T1000 (cell line): ENCODE results near the gene CRYZL1.
A peak's percentile ranks its signal among the peaks of the same experiment; 100 is the strongest.

ENCODE experiments used
- DNase-seq: peaks from one replicate; lab custom pipeline; 2025; ENCODE audit warnings: mixed read lengths; lab: John Stamatoyannopoulos, UW

The CRYZL1 gene

GRCh38 chr21:33560965-33561364 is 80.6 kb downstream of the CRYZL1 start:
- DNase-seq, result no peak

DNA sequence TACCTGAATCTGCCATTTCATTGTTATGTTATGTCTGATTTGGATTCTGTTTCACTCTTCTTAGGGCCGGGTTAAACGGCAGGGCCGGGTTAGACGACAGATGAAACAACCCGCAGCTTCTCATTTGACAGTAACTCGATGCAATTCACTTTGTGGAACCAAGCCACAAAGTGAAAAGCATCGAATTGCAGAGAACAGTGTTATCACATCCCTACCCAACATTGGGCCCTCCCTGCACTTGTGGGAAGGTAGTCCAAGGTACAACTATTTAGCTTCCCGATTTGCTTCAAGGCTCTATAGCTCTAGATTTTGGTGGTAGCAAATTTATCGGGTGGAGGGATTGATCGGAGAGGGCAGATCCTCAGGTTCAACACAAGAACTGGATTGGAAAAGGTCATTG is 81.7 kb downstream of the CRYZL1 start:
- no peak for DNase-seq

- DNase-seq, result no peak
These were observed 82.6 kb downstream of the CRYZL1 start for GRCh38 chr21:33558777-33559421.

GRCh38 chr21:33557447-33557846 is 84.1 kb downstream of the CRYZL1 start:
- no peak for DNase-seq

GRCh38 chr21:33554982-33555344 is 86.6 kb downstream of the CRYZL1 start:
- DNase-seq, result no peak

GRCh38 chr21:33554236-33554981 is 87.1 kb downstream of the CRYZL1 start:
- DNase-seq, result no peak

- no peak for DNase-seq
These were observed 88.4 kb downstream of the CRYZL1 start for GRCh38 chr21:33552999-33553598.

DNA sequence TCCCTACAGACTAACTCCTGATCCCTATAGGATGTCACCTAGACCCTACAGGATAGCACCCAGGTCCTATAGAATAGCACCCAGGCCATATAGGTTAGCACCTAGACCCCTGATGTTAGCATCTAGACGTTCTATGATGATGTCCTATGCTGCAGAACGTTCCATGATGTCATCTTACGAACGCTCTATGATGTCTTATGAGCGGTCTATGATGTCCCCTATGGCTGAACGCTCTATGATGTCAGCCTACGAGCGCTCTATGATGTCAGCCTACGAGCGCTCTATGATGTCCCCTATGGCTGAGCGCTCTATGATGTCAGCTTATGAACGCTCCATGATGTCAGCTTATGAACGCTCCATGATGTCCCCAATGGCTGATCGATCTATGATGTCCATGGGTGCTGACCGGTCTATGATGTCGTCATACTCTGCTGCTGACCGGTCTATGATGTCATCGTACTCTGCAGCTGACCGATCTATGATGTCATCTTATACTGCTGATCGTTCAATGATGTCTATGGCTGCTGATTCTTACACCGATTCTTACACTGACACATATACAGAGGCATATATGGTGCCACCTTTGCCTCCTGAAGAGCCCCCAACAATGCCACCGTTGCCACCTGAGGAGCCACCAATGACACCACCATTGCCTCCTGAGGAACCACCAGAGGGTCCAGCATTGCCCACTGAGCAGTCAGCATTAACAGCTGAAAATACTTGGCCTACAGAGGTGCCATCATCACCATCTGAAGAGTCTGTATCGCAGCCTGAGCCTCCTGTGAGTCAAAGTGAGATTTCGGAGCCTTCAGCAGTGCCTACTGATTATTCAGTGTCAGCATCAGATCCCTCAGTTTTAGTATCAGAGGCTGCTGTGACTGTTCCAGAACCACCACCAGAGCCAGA is 89.2 kb downstream of the CRYZL1 start:
- DNase-seq, result no peak

DNA sequence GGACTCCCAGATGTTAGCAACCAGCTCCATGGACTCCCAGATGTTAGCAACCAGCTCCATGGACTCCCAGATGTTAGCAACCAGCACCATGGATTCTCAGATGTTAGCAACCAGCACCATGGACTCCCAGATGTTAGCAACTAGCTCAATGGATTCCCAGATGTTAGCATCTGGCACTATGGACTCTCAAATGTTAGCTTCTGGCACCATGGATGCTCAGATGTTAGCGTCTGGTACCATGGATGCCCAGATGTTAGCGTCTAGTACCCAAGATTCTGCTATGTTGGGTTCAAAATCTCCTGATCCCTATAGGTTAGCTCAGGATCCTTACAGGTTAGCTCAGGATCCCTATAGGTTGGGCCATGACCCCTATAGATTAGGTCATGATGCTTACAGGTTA is 89.9 kb downstream of the CRYZL1 start:
- no peak for DNase-seq

- DNase-seq, result no peak
These were observed 90.5 kb downstream of the CRYZL1 start for GRCh38 chr21:33550772-33551660.

DNA sequence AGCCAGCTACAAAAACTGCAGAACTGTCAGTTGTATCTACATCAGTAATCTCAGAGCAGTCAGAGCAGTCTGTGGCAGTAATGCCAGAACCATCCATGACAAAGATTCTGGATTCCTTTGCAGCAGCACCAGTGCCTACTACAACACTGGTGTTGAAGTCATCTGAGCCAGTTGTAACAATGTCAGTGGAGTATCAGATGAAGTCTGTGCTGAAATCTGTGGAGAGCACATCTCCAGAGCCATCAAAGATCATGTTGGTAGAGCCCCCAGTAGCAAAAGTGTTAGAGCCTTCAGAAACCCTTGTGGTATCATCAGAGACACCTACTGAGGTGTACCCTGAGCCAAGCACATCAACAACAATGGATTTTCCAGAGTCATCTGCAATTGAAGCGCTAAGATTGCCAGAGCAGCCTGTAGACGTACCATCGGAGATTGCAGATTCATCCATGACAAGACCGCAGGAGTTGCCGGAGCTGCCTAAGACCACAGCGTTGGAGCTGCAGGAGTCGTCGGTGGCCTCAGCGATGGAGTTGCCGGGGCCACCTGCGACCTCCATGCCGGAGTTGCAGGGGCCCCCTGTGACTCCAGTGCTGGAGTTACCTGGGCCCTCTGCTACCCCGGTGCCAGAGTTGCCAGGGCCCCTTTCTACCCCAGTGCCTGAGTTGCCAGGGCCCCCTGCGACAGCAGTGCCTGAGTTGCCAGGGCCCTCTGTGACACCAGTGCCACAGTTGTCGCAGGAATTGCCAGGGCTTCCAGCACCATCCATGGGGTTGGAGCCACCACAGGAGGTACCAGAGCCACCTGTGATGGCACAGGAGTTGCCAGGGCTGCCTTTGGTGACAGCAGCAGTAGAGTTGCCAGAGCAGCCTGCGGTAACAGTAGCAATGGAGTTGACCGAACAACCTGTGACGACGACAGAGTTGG is 91.4 kb downstream of the CRYZL1 start:
- no peak for DNase-seq

DNA sequence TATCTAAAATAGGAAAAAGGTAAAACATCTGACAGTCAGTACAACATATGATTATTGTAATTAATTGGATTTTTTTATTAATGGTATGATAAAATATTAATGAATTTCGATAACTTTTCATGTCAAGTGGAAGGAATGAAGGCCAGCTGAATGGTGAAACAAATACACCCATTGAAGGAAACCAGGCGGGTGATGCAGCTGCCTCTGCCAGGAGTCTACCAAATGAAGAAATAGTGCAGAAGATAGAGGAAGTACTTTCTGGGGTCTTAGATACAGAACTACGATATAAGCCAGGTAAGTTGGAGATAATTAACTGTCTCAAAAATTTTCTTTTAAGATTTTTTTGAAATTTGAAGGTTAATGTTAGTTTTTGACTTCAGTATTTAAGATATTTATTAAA is 95.5 kb downstream of the CRYZL1 start:
- DNase-seq, result no peak

DNA sequence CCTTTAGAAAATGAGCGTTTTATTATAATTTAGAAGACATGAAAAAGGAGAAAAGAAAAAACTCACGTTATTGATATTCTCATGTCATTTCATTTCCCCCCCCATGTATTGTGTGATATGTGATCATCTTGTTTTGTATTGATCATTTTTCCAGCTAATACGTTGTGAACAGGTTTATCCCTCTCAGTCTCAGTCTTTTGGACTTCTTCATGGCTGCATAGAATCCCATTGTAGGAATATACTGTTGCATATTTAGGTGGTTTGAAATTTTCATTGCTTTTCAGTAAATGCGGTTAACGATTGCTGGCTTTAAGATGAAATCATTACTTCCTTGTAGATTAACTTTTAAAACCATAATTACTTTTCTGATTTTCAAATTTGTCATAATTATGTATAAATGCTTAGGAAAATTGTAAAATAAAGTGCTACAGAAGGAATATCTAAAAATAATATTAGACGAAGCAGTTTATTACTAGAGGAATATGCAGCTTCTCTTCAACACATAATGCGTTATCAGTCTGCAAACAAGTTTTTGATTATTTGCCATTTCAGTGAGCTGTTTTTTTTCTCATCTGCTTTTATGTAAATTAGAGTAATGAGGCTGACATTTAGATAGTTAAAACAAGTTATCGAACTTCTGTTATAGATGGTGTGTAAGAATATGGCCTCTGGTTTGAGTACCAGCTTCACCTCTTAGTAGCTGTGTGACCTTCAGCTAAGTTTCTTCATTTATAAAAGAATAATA is 96.9 kb downstream of the CRYZL1 start:
- DNase-seq, result no peak

- no peak for DNase-seq
These were observed 97.9 kb downstream of the CRYZL1 start for GRCh38 chr21:33543505-33544129.

GRCh38 chr21:33542640-33543504 is 98.7 kb downstream of the CRYZL1 start, which contains the start of gene SON:
TSS of gene SON (plus strand) at chr21:33543038. CDS start at chr21:33543093, 55 bp downstream.
- DNase-seq, result peak; percentile 98

- peak; percentile 69 for DNase-seq
These were observed 99.5 kb downstream of the CRYZL1 start, which contains the start of gene GART for GRCh38 chr21:33541756-33542639. TSS of gene GART (minus strand) at chr21:33542117. CDS start at chr21:33539315, 2,802 bp downstream.
